DND-41 (cell line): ENCODE data around the gene RAN.
"Not testable (repeated sequence)": the region's sequence is repeated elsewhere in the genome, so short reads cannot be mapped to it uniquely, and the experiment has no call there.

Experiments
- ATAC-seq: fragments of 200-7000 bp; cut with Tn5 transposase; 3 replicates; pipeline ENCODE4 v1.9.1; 2021; ENCODE audit warnings: low read depth; ENCODE audit not compliant: insufficient read depth
- DNase-seq: peaks from one replicate; pipeline ENCODE4 v3.0.0-alpha.2; 2020
- H2AFZ ChIP-seq: 2 replicates; pipeline ENCODE4 v1.6.0; 2012; ENCODE audit warnings: low read depth, low read length
- H3K27ac ChIP-seq: 2 replicates; pipeline ENCODE4 v1.5.1; 2012; ENCODE audit warnings: low read length, inconsistent platforms
- H3K27me3 ChIP-seq: fragments of 200-600 bp; sonication (generic); 2 replicates; pipeline ENCODE4 v1.6.0; 2012; ENCODE audit warnings: low read length, mild to moderate bottlenecking, inconsistent platforms; ENCODE audit not compliant: insufficient read depth, poor library complexity
- H3K36me3 ChIP-seq: 2 replicates; pipeline ENCODE4 v1.5.1; 2012; ENCODE audit warnings: low read length, inconsistent platforms; ENCODE audit not compliant: insufficient read depth
- H3K4me1 ChIP-seq: 2 replicates; pipeline ENCODE4 v1.5.1; 2012; ENCODE audit warnings: mild to moderate bottlenecking, low read length; ENCODE audit not compliant: insufficient read depth
- H3K4me2 ChIP-seq: 2 replicates; pipeline ENCODE4 v1.6.0; 2012; ENCODE audit warnings: mild to moderate bottlenecking, moderate library complexity, low read length, inconsistent platforms; ENCODE audit not compliant: insufficient read depth
- H3K4me3 ChIP-seq, 2 experiments: fragments of 200-600 bp in 1 of 2; shearing (Covaris generic) in 1 of 2; 2 replicates each; pipeline ENCODE4 v1.5.1; 2012 to 2016; ENCODE audit warnings: inconsistent platforms in 2 of 2, low read length in 2 of 2, mild to moderate bottlenecking in 2 of 2, low read depth in 1 of 2, moderate library complexity in 1 of 2
- H3K79me2 ChIP-seq: 2 replicates; pipeline ENCODE4 v1.6.0; 2012; ENCODE audit warnings: low read length, inconsistent platforms; ENCODE audit not compliant: insufficient read depth
- H3K9ac ChIP-seq: 2 replicates; pipeline ENCODE4 v1.6.0; 2012; ENCODE audit warnings: low read depth, mild to moderate bottlenecking, inconsistent platforms, low read length, moderate library complexity
- H3K9me3 ChIP-seq: 2 replicates; pipeline ENCODE4 v1.5.1; 2012; ENCODE audit warnings: low read length, moderate library complexity, mild to moderate bottlenecking, inconsistent platforms; ENCODE audit not compliant: insufficient read depth, severe bottlenecking
- H4K20me1 ChIP-seq: 2 replicates; pipeline ENCODE4 v1.6.0; 2012; ENCODE audit warnings: low read length; ENCODE audit not compliant: insufficient read depth
- EZH2 ChIP-seq: IDR thresholded peaks from 3 replicates; pipeline ENCODE4 v1.6.1; 2012; ENCODE audit warnings: borderline replicate concordance, low read depth, mild to moderate bottlenecking, moderate library complexity, low read length, inconsistent platforms; ENCODE audit not compliant: severe bottlenecking
- TF ChIP-seq, protein P1 (sequence below): IDR thresholded peaks from 2 replicates; pipeline ENCODE4 v1.5.1; 2012; ENCODE audit warnings: borderline replicate concordance, low read length, moderate library complexity, mild to moderate bottlenecking; ENCODE audit not compliant: poor library complexity, severe bottlenecking; ENCODE audit errors: extremely low read depth

The RAN gene

DNA sequence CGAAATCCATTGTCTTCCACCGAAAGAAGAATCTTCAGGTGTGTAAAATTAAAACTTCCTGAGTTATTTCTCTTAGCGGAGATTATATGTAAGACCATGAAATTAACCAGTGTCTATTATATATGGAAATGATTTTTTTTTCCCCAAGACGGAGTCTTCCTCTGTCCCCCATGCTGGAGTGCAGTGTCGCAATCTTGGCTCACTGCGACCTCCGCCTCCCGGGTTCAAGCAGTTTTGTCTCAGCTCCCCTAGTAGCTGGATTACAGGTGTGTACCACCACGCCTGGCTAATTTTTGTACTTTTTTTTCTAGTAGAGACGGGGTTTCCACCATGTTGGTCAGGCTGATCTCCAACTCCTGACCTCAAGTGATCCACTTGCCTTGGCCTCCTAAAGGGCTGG lies 2.8 kb downstream of the RAN start:
- DNase-seq (no peak), ATAC-seq (no peak)
- Histone ChIP-seq H3K9me3 (no peaks in the 10 kb centered on the region), H3K79me2 (peaks cover 47% of the 10 kb centered on the region), H4K20me1 (peaks cover 41% of the 10 kb centered on the region), H3K27ac (no peak overlapping the region), H3K27me3 (no peaks in the 10 kb centered on the region), H3K36me3 (peaks cover 49% of the 10 kb centered on the region), H3K4me3 (peak overlapping the region in 1 of 2 experiments; percentile 17; a peak in 1 of 4 replicates), H3K4me1 (peaks cover 38% of the 10 kb centered on the region), H2AFZ (no peak overlapping the region), H3K4me2 (peak overlapping the region; percentile 63), H3K9ac (no peak overlapping the region)
- TF ChIP-seq, protein P1, sequence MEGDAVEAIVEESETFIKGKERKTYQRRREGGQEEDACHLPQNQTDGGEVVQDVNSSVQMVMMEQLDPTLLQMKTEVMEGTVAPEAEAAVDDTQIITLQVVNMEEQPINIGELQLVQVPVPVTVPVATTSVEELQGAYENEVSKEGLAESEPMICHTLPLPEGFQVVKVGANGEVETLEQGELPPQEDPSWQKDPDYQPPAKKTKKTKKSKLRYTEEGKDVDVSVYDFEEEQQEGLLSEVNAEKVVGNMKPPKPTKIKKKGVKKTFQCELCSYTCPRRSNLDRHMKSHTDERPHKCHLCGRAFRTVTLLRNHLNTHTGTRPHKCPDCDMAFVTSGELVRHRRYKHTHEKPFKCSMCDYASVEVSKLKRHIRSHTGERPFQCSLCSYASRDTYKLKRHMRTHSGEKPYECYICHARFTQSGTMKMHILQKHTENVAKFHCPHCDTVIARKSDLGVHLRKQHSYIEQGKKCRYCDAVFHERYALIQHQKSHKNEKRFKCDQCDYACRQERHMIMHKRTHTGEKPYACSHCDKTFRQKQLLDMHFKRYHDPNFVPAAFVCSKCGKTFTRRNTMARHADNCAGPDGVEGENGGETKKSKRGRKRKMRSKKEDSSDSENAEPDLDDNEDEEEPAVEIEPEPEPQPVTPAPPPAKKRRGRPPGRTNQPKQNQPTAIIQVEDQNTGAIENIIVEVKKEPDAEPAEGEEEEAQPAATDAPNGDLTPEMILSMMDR, result no peak
- no peak for TF ChIP-seq EZH2

- Histone ChIP-seq H3K4me2 (peak overlapping the region; percentile 63; the same call in 1 of the 2 replicates), H4K20me1 (peaks cover 41% of the 10 kb centered on the region), H3K4me3 (no peak overlapping the region), H3K27ac (no peak overlapping the region), H3K9me3 (no peaks in the 10 kb centered on the region), H3K9ac (no peak overlapping the region), H3K4me1 (peaks cover 38% of the 10 kb centered on the region), H3K79me2 (peaks cover 47% of the 10 kb centered on the region), H2AFZ (no peak overlapping the region), H3K27me3 (no peaks in the 10 kb centered on the region), H3K36me3 (peaks cover 49% of the 10 kb centered on the region)
- ATAC-seq, result no peak
- no peak for DNase-seq
- TF ChIP-seq, protein P1, result no peak
- TF ChIP-seq EZH2, result no peak
Observed at GRCh38 chr12:130875193-130875592, 3.3 kb downstream of the RAN start.

GRCh38 chr12:130875708-130876107 lies 3.8 kb downstream of the RAN start:
- H3K79me2 ChIP-seq, result peaks cover 46% of the 10 kb centered on the region
- H3K9me3 ChIP-seq, H3K4me3 ChIP-seq, ATAC-seq, H3K27me3 ChIP-seq, H3K9ac ChIP-seq, H2AFZ ChIP-seq, H3K4me2 ChIP-seq, DNase-seq, H3K27ac ChIP-seq: not testable (repeated sequence)
- H3K36me3 ChIP-seq, result peaks cover 49% of the 10 kb centered on the region
- peaks cover 41% of the 10 kb centered on the region for H4K20me1 ChIP-seq
- H3K4me1 ChIP-seq, result peaks cover 37% of the 10 kb centered on the region

GRCh38 chr12:130876297-130876696 lies 4.4 kb downstream of the RAN start:
- DNase-seq (no peak), ATAC-seq (no peak)
- Histone ChIP-seq H3K36me3 (peaks cover 49% of the 10 kb centered on the region), H3K27ac (no peak overlapping the region), H3K79me2 (peaks cover 40% of the 10 kb centered on the region), H3K4me1 (peaks cover 31% of the 10 kb centered on the region), H3K9me3 (no peaks in the 10 kb centered on the region), H4K20me1 (peaks cover 41% of the 10 kb centered on the region), H3K9ac (no peak overlapping the region), H2AFZ (no peak overlapping the region), H3K4me2 (no peak overlapping the region), H3K4me3 (no peak overlapping the region), H3K27me3 (no peaks in the 10 kb centered on the region)
- TF ChIP-seq, protein P1, result no peak
- TF ChIP-seq EZH2, result no peak
